A549 (cell line): ENCODE results near the gene ZNF274.

Experiments used
- BHLHE40 ChIP-seq: IDR thresholded peaks from 2 replicates; pipeline ENCODE4 v1.6.1; 2012; ENCODE audit warnings: low read depth, low read length, inconsistent platforms
- CTCF ChIP-seq: fragments of >200 bp; sonication (Bioruptor Twin); formaldehyde crosslinking; IDR thresholded peaks from 3 replicates; pipeline ENCODE4 v1.5.1; 2016
- EP300 ChIP-seq, 2 experiments: fragments of >200 bp; sonication (Bioruptor Twin); formaldehyde crosslinking; IDR thresholded peaks; 2 replicates in 1 of 2; 3 replicates in 1 of 2; pipeline ENCODE4 v1.6.1; 2016 to 2017
- HMGXB4 ChIP-seq: fragments of 250-450 bp; sonication (Bioruptor Pico); IDR thresholded peaks from 2 replicates; pipeline ENCODE4 v1.5.0; 2021; ENCODE audit warnings: mild to moderate bottlenecking, moderate library complexity, borderline replicate concordance
- NR3C1 ChIP-seq: fragments of >200 bp; sonication (Bioruptor Twin); formaldehyde crosslinking; IDR thresholded peaks from 3 replicates; pipeline ENCODE4 v1.6.1; 2017
- POLR2A ChIP-seq: IDR thresholded peaks from 2 replicates; pipeline ENCODE4 v1.6.1; 2012; ENCODE audit warnings: mild to moderate bottlenecking, low read length

GRCh38 chr19:58154287-58154678, 28.6 kb upstream of the ZNF274 start:
- TF ChIP-seq EP300 (IDR thresholded peaks at IDR 0.05) (no peak), HMGXB4 (CRISPR knock-in tag) (no peak), CTCF (no peak), NR3C1 (no peak), BHLHE40 (no peak), POLR2A (no peak)
